GM21619 (cell line): ENCODE data around the gene SPATA45.

Experiments used
- ATAC-seq: cut with Tn5 transposase; IDR thresholded peaks from one replicate; pipeline ENCODE4 v1.9.1; 2021; ENCODE audit not compliant: unreplicated experiment

Gene SPATA45

DNA sequence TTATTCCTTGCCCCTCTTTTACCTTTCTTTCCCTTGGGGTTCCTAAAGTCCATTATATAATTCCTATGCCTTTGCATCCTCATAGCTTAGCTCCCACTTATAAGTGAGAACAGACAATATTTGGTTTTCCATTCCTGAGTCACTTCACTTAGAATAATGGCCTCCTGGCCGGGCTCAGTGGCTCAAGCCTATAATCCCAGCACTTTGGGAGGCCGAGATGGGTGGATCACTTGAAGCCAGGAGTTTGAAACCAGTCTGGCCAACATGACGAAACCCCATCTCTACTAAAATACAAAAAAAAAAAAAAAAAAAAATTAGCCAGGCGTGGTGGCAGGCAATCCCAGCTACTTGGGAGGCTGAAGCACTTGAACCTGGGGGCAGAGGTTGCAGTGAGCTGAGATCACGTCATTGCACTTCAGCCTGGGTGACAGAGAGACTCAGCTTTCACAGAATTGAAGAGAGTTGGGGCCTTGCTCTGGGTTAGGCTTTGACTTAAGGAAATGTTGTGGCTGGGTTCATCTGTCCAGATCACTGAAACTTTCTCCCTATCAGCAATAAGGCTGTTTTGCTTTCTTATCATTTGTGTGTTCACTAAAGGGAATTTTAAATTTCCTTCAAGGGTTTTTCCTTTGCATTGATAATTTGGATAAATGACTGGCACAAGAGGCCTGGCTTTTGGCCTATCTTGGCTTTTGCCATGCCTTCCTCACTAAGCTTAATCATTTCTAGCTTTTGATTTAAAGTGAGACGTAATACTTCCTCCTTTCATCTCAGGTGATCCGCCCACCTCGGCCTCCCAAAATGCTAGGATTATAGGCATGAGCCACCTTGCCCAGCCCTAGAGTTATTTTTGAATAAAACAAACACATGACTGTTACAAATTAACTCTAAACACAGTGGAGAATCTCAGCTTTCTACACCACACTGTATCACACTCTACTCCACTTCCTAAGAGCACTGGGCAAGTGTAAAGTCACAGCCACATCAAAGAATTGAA, 13.9 kb downstream of the SPATA45 start:
- peak; percentile 81 for ATAC-seq

DNA sequence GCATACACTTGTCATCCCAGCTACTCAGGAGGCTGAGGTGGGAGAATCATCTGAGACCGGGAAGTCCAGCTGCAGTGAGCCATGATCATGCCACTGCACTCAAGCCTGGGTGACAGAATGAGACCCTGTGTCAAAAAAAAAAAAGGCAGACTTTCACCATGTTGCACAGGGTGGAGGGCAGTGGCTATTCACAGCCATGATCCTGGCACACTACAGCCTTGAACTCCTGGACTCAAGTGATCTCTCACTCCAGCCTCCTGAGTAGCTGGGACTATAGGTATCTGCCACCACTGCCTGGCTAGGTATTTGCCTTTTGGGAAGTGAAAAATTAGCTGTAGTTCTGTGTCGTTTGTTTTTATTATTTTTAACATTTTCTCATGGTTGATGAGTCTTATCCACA, 19.1 kb downstream of the SPATA45 start:
- ATAC-seq = no peak

- ATAC-seq = no peak
Observed at GRCh38 chr1:212827831-212828278, 19.6 kb downstream of the SPATA45 start.

DNA sequence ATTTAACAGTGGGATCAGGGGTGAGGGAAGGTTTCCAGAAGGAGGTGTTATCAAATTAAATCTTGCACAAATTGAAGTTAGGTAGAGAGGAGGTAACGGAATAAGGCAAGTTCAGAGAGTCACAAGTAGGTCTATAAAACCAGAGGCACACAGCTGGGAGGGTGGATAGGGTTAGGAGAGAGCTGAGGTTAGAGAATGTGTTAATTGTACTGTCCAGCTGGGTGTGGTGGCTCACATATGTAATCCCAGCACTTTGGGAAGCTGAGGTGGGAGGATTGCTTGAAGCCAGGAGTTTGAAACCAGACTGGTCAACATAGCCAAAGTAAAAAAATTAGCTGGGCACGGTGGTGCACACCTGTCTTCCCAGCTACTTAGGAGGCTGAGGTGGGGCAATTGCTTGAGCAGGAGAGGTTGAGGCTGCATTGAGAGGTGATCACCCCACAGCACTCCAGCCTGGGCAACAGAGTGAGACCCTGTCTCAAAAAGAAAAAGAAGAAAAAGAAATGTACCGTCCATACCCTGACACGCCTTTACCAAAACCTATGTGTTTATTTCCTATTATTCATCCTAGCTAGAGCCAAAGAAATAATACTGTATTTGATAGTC, 20.2 kb downstream of the SPATA45 start:
- no peak for ATAC-seq

- ATAC-seq = no peak
Observed at GRCh38 chr1:212825798-212826452, 21.5 kb downstream of the SPATA45 start.

- no peak for ATAC-seq
Observed at GRCh38 chr1:212824201-212824600, 23.2 kb downstream of the SPATA45 start.

- no peak for ATAC-seq
Observed at GRCh38 chr1:212822956-212823355, 24.5 kb downstream of the SPATA45 start.

GRCh38 chr1:212820969-212821368, 26.5 kb downstream of the SPATA45 start:
- no peak for ATAC-seq

GRCh38 chr1:212819726-212820125, 27.7 kb downstream of the SPATA45 start:
- peak; percentile 65 for ATAC-seq

- ATAC-seq = no peak
Observed at GRCh38 chr1:212816567-212817278, 30.7 kb downstream of the SPATA45 start.

- ATAC-seq = no peak
Observed at GRCh38 chr1:212814537-212815334, 32.7 kb downstream of the SPATA45 start.

DNA sequence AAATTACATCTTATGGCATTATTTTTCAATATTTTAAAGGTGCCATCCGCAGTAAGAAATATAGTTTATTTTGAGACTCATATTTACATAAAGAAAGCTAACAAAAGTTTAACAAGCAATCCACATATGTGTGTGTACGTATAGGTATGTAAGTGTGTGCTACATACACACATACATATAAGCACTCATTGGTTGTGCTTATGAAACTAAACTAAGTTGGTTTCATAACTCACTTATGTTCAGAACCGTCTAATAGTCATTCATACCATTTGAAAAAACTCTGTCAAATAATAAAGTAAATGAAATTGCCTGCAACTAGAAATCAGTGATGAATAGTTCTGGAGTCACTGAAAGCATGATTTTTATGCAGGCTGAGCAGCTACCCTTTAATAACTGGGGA, 41.7 kb downstream of the SPATA45 start:
- ATAC-seq = no peak

DNA sequence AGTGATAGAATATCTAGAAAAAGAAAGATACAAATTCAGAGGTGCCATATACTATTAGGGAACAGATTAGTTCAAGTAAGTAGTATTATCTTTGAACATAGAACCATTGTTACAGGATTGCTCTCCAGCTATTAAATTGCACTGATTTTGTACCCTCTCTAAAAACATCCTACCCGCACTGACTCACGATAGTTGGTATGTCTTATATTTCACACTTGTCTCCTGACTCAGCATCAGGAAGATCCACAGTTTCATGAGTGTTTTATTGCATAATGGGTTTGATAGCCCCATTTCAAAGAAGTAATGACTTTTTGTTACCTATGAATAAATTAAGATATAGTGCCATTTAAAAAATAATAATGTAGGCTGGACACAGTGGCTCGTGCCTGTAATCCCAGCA, 49.8 kb downstream of the SPATA45 start:
- ATAC-seq = no peak

- ATAC-seq = peak; percentile 79
Observed at GRCh38 chr1:212794561-212795014, 52.9 kb downstream of the SPATA45 start.

DNA sequence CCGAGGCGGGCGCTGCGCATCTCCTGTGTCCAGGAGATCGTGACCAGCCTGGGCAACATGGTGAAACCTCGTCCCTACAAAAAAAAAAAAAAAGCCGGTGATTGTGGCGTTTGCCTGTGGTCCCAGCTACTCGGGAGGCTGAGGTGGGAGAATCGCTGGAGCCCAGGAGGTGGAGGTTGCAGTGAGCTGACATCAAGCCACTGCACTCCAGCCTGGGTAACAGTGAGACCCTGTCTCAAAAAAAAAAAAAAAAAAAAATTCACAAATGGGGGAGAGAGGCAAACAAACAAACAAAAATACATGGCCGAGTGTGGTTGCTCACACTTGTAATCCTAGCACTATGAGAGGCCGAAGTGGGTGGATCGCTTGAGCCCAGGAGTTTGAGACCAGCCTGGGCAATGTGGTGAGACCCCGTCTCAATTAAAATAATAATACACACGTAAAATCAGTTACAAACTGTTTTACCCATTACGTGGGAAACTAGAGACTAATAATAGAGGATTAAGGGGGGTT, 55.0 kb downstream of the SPATA45 start:
- no peak for ATAC-seq

GRCh38 chr1:212791676-212792395, 55.6 kb downstream of the SPATA45 start, which contains the start of the genes NSL1 and TATDN3:
NSL1 (minus strand) TSS chr1:212791777; CDS start chr1:212791763, 14 bp downstream.
TATDN3 (plus strand) TSS chr1:212791894; CDS start chr1:212791922, 28 bp downstream.
- peak; percentile 70 for ATAC-seq

DNA sequence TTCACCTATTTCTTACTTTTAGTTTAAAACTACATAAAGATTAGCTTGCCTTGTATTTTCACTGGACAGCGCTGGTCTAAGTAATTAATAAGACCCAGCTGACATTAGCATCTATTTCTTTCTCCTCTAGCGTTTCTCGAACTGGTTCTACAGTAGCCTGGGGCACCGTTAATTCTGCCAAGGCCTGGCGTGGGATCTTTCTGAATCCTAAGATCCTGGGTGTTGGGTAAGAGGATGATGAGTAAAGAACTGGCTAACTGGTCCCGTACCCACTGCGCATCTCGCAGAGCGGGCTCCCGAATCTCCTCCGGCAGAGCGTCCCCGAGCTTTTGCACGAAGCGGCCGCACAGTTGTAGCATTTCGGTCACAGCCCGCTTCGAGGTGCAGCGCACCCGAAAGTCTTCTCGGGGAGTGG, 56.2 kb downstream of the SPATA45 start:
- ATAC-seq = peak; percentile 23

DNA sequence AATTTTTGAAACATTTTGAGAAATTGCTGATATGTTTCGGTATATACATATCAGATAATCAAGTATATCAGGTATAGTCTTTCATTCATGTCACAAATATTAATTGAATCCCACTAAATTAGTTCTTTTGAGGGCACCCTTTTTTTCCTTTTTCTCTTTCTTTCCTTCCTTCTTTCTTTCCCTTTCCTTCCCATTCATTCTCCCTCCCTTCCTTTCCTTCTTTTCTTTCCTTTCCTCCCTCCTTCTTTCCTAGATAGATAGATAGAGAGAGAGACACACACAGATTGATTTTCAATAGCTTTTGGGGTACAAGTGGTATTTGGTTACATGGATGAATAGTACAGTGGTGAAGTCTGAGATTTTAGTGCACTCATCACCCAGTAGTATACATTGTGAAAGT, 61.6 kb downstream of the SPATA45 start:
- ATAC-seq = no peak

DNA sequence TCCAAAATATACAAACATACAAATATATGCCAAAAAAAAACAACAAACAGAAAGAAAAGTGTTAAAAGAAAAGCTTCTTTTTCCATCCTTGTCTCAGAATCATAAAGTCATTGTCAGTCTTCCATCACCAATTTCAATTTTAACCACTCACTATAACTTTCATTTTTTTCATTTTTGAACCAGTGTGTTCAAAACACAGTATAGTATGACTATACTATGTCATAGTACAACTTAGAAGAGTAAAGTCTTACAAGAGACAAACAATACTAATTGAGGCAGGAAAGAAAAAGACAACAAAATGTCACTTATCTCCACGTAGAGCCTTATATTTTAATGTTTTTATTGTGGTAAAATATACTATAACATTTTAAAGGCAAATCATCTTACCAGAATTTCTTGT, 63.5 kb downstream of the SPATA45 start:
- no peak for ATAC-seq
